Measurements from ENCODE around the gene IRF6.

IRF6 gene

GRCh38 chr1:209767096-209767495, 38.8 kb downstream of the IRF6 start:
- Histone ChIP-seq H3K27me3 (ENCODE audit: low read length) (no peaks in the 10 kb centered on the region), H3K9me2 (replicated peaks; ENCODE audit: insufficient read depth, low read length) (no peaks in the 10 kb centered on the region), H3K9ac (ENCODE audit: low read length) (no peak overlapping the region), H4K20me1 (ENCODE audit: low read depth, low read length) (no peaks in the 10 kb centered on the region), H2AFZ (ENCODE audit: low read depth, low read length, severe bottlenecking) (no peak overlapping the region), H3K36me3 (ENCODE audit: low read length) (no peaks in the 10 kb centered on the region), H3K9me3 (ENCODE audit: insufficient read depth, low read length) (0 out of 2 replicates have a peak, but pooled peaks cover 3% of the 10 kb centered on the region), H3K27ac (ENCODE audit: low read depth, low read length) (no peak overlapping the region), H3K4me2 (ENCODE audit: low read depth, low read length, poor library complexity, severe bottlenecking) (no peak overlapping the region), H3K4me3 (ENCODE audit: insufficient read depth, low read length, poor library complexity, severe bottlenecking) (no peak overlapping the region), H3F3A (ENCODE audit: insufficient read depth) (no peaks in the 10 kb centered on the region), H3K79me2 (ENCODE audit: insufficient read depth, low read length) (no peaks in the 10 kb centered on the region)
- no peak for TF ChIP-seq CTCF (IDR thresholded peaks at IDR 0.05; ENCODE audit: insufficient read depth, low read length, poor library complexity, severe bottlenecking)
- TF ChIP-seq EZH2phosphoT487 (conservative IDR thresholded peaks at IDR 0.05; ENCODE audit: low read length): no peak

- no peak overlapping the region for H3K27ac ChIP-seq (ENCODE audit: low read depth, low read length)
- H3F3A ChIP-seq (ENCODE audit: insufficient read depth): no peaks in the 10 kb centered on the region
- H3K27me3 ChIP-seq (ENCODE audit: low read length): no peaks in the 10 kb centered on the region
- no peak overlapping the region for H2AFZ ChIP-seq (ENCODE audit: low read depth, low read length, severe bottlenecking)
- no peaks in the 10 kb centered on the region for H3K79me2 ChIP-seq (ENCODE audit: insufficient read depth, low read length)
- H3K9me2 ChIP-seq (replicated peaks; ENCODE audit: insufficient read depth, low read length): no peaks in the 10 kb centered on the region
- no peak overlapping the region for H3K9ac ChIP-seq (ENCODE audit: low read length)
- no peaks in the 10 kb centered on the region; the same call in 1 of the 2 replicates for H3K36me3 ChIP-seq (ENCODE audit: low read length)
- no peak overlapping the region for H3K4me2 ChIP-seq (ENCODE audit: low read depth, low read length, poor library complexity, severe bottlenecking)
- TF ChIP-seq EZH2phosphoT487 (conservative IDR thresholded peaks at IDR 0.05; ENCODE audit: low read length): no peak
- no peak for TF ChIP-seq CTCF (IDR thresholded peaks at IDR 0.05; ENCODE audit: insufficient read depth, low read length, poor library complexity, severe bottlenecking)
- no peak overlapping the region for H3K4me3 ChIP-seq (ENCODE audit: insufficient read depth, low read length, poor library complexity, severe bottlenecking)
- H3K9me3 ChIP-seq (ENCODE audit: insufficient read depth, low read length): 0 out of 2 replicates have a peak, but pooled peaks cover 3% of the 10 kb centered on the region
- no peaks in the 10 kb centered on the region for H4K20me1 ChIP-seq (ENCODE audit: low read depth, low read length)
Measured at GRCh38 chr1:209766051-209766450, 39.9 kb downstream of the IRF6 start.

GRCh38 chr1:209761011-209761635, 44.8 kb downstream of the IRF6 start:
- Histone ChIP-seq H3F3A (ENCODE audit: insufficient read depth) (no peaks in the 10 kb centered on the region), H3K36me3 (ENCODE audit: low read length) (no peaks in the 10 kb centered on the region; the same call in 1 of the 2 replicates), H3K27ac (ENCODE audit: low read depth, low read length) (no peak overlapping the region), H2AFZ (ENCODE audit: low read depth, low read length, severe bottlenecking) (no peak overlapping the region), H3K9me2 (replicated peaks; ENCODE audit: insufficient read depth, low read length) (no peaks in the 10 kb centered on the region), H3K4me2 (ENCODE audit: low read depth, low read length, poor library complexity, severe bottlenecking) (no peak overlapping the region), H4K20me1 (ENCODE audit: low read depth, low read length) (no peaks in the 10 kb centered on the region), H3K4me3 (ENCODE audit: insufficient read depth, low read length, poor library complexity, severe bottlenecking) (no peak overlapping the region), H3K9me3 (ENCODE audit: insufficient read depth, low read length) (no peaks in the 10 kb centered on the region), H3K9ac (ENCODE audit: low read length) (no peak overlapping the region), H3K27me3 (ENCODE audit: low read length) (no peaks in the 10 kb centered on the region), H3K79me2 (ENCODE audit: insufficient read depth, low read length) (peaks cover 19% of the 10 kb centered on the region; the same call in 1 of the 2 replicates)
- TF ChIP-seq CTCF (IDR thresholded peaks at IDR 0.05; ENCODE audit: insufficient read depth, low read length, poor library complexity, severe bottlenecking): no peak
- no peak for TF ChIP-seq EZH2phosphoT487 (conservative IDR thresholded peaks at IDR 0.05; ENCODE audit: low read length)

Measured in SU-DHL-6 (cell line).